ENCODE measurements around the gene ASCL5. TPM values are rescaled to one million over a fixed set of nuclear protein-coding genes. Genes with fewer than 3 reads are reported as not detected.

ASCL5 gene, protein sequence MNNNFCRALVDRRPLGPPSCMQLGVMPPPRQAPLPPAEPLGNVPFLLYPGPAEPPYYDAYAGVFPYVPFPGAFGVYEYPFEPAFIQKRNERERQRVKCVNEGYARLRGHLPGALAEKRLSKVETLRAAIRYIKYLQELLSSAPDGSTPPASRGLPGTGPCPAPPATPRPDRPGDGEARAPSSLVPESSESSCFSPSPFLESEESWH
- under 0.01 and 0.13 TPM in 2 replicates for total RNA-seq

DNA sequence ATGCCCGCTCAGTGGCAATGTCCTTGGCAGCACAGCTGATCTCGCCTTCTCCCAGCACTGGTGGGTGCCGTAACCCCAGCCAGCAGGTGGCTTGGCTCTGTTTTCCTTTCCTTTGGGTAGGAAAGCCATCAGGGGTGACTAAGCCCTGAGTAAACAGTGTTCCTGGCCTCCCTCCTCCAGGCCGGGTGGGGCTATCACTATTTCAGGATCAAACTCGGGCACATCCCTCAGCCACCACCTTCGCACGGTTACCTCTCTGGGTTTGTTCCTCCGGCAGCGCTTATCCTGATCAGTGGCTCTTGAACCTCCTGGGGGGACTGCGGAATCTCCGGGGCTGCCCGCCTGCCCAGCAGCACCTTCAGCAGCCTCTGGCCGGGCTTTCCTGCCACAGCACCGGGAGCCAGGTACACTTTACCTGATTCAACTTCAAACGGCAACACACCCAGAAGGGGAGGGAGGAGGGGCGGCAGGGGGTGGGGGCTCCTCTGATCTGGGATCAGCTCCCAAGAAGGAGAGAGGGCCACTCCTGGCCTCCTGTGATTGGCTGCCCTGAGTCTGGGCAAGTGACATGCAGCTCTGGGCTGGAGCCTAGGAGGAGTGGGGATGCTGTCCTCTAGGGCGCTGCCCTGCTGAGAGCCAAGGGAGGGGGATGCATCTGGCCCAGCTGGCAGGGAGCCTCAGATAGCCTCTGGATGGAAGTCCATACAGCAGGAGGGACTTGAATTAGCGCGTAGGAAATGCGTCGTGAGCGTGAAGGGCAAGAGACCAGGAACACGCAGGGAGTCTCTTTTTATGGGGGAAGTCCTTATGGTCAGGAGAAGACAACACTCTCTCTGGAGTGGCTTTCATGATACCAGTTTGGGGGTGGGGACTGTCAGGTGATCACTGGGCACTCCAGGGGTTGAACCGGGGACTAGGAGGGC, at the start of gene ASCL5:
ASCL5 (minus strand) TSS at position 353 of the 923 bp plus-strand sequence. CDS start 11,812 bp downstream, outside the sequence.
- Histone ChIP-seq H3K36me3 (ENCODE audit: control insufficient read depth, insufficient read depth, low read length) (no peaks in the 10 kb centered on the region), H3K27me3 (ENCODE audit: control insufficient read depth, insufficient read depth, low read length) (peaks cover 6% of the 10 kb centered on the region), H3K4me3 (ENCODE audit: low read depth, low read length) (no peak within 1 kb of the TSS)
- no peak for FAIRE-seq
- TF ChIP-seq, protein P1, sequence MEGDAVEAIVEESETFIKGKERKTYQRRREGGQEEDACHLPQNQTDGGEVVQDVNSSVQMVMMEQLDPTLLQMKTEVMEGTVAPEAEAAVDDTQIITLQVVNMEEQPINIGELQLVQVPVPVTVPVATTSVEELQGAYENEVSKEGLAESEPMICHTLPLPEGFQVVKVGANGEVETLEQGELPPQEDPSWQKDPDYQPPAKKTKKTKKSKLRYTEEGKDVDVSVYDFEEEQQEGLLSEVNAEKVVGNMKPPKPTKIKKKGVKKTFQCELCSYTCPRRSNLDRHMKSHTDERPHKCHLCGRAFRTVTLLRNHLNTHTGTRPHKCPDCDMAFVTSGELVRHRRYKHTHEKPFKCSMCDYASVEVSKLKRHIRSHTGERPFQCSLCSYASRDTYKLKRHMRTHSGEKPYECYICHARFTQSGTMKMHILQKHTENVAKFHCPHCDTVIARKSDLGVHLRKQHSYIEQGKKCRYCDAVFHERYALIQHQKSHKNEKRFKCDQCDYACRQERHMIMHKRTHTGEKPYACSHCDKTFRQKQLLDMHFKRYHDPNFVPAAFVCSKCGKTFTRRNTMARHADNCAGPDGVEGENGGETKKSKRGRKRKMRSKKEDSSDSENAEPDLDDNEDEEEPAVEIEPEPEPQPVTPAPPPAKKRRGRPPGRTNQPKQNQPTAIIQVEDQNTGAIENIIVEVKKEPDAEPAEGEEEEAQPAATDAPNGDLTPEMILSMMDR (IDR thresholded peaks at IDR 0.05; ENCODE audit: insufficient read depth, low read length, severe bottlenecking): peak; percentile 60
- DNase-seq (ENCODE audit: low read depth): peak; percentile 65

DNA sequence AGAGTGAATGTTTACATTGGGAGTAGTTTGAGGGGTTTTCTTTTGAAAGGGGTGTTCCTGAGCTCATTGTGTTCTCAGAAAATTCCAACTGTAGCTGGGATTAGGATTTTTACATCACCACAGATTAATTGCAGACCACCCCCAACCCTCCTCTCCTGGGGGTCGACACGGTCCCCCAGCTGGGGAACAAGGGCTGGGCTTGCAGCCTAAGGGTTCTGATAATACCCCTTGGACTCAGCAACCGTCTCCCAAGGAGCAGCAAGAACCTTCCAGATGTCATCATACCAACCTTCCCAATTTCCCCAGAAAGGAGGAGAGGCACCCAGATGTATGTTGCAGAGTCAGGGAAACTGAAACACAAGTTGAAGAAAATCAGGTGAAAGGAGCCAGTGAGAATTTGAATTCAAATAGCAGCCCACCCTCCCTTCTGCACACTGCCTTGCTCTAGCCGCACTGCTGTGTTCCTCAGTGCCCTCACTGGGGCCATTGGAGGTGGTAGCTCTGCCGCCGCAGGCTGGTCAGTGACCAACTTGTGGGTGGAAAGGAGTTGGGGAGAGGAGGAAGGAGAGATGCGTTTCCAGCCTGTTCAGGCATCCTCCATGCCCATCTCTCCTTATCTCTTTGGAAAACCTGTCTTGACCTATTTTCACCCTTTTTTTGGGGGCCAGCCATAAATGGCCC, 49.0 kb upstream of the ASCL5 start:
- no peaks in the 10 kb centered on the region for H3K36me3 ChIP-seq (ENCODE audit: control insufficient read depth, insufficient read depth, low read length)
- TF ChIP-seq, protein P1 (IDR thresholded peaks at IDR 0.05; ENCODE audit: insufficient read depth, low read length, severe bottlenecking): no peak
- no peaks in the 10 kb centered on the region for H3K27me3 ChIP-seq (ENCODE audit: control insufficient read depth, insufficient read depth, low read length)
- DNase-seq (ENCODE audit: low read depth) (no peak), FAIRE-seq (no peak)
- H3K4me3 ChIP-seq (ENCODE audit: low read depth, low read length): no peak overlapping the region

DNA sequence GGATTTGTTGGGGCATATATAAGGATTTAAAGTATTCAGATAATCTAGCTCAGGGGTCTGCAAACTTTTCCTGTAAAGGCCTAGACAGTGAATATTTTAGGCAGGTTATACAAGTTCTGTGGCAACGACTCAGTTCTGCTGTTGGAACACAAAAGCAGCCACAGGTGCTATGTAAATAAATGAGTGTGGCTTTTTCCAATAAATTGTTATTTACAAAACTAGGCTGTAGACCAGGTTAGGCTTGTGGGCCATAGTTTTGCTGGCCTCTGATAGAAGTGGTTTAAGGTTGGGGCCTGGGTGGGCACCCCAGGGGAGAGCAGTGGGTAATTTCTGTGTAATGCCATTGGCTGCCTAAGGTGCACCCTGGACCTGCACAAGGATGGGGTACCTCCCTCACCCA, 46.8 kb upstream of the ASCL5 start:
- no peak overlapping the region for H3K4me3 ChIP-seq (ENCODE audit: low read depth, low read length)
- FAIRE-seq (no peak), DNase-seq (ENCODE audit: low read depth) (no peak)
- H3K36me3 ChIP-seq (ENCODE audit: control insufficient read depth, insufficient read depth, low read length): no peaks in the 10 kb centered on the region
- TF ChIP-seq, protein P1 (IDR thresholded peaks at IDR 0.05; ENCODE audit: insufficient read depth, low read length, severe bottlenecking): no peak
- H3K27me3 ChIP-seq (ENCODE audit: control insufficient read depth, insufficient read depth, low read length): no peaks in the 10 kb centered on the region

DNA sequence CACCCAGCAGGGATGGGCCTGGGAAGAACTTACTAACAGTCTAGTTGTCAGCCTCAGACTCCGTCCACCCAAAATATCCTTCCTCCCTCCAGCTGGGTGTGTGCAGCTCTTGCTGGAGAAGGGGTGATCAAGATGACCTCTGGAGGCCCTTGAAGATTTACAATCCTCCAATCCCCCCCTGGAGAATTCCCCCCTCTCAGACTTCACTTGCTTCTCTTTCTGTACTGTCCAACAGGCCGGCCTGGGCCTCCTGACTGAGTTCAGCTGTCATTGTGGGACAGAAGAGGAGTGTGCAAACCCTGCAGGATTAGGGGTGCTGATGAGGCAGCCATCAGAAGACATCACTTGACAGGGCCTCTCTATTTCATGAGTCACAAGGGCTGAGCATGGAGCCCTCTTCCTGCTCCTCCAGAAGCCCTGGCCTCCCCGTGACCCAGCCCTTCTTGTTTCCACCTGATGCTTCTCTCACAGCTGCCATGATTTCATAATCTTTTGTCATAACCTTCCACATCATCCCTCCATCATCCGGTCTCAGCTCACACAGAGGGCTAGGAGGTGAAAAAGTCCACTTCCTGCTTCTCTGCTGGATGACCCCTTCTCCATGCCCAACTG, 46.1 kb upstream of the ASCL5 start:
- TF ChIP-seq, protein P1 (IDR thresholded peaks at IDR 0.05; ENCODE audit: insufficient read depth, low read length, severe bottlenecking): no peak
- FAIRE-seq (no peak), DNase-seq (ENCODE audit: low read depth) (peak; percentile 93)
- H3K36me3 ChIP-seq (ENCODE audit: control insufficient read depth, insufficient read depth, low read length): no peaks in the 10 kb centered on the region
- H3K27me3 ChIP-seq (ENCODE audit: control insufficient read depth, insufficient read depth, low read length): no peaks in the 10 kb centered on the region
- H3K4me3 ChIP-seq (ENCODE audit: low read depth, low read length): no peak overlapping the region

DNA sequence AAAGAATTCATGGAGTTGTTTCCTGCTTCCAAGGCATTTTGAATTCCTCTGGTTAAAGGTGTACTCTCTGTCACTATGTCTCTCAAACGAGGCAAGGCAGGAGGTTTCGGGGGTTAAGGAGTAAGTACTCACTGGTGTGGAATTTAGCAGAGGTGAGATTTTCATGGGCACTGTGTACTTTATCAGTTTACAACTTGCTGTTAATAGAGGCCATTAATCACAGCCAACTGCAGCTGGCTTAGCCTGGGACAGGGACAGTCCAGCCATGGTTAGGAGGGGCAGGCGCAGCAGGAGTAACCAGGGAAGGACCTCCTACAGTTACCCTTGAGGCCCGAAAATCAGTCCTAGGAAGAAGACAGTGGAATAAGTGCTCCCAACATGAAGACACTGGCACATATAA, 45.3 kb upstream of the ASCL5 start:
- FAIRE-seq (no peak), DNase-seq (ENCODE audit: low read depth) (no peak)
- TF ChIP-seq, protein P1 (IDR thresholded peaks at IDR 0.05; ENCODE audit: insufficient read depth, low read length, severe bottlenecking): no peak
- Histone ChIP-seq H3K27me3 (ENCODE audit: control insufficient read depth, insufficient read depth, low read length) (no peaks in the 10 kb centered on the region), H3K36me3 (ENCODE audit: control insufficient read depth, insufficient read depth, low read length) (no peaks in the 10 kb centered on the region), H3K4me3 (ENCODE audit: low read depth, low read length) (no peak overlapping the region)

All from bronchial epithelial cell (primary cell).